Neural progenitor cell (in vitro differentiated cells): ENCODE measurements around the gene PTPRJ. TPM values are rescaled to one million over a fixed set of nuclear protein-coding genes. Genes with fewer than 3 reads are reported as not detected.

Source experiments
- DNase-seq: peaks from one replicate; pipeline ENCODE4 v3.0.0-alpha.2; 2016; ENCODE audit warnings: low spot score
- H2AFZ ChIP-seq: fragments of 200-600 bp; sonication (generic); replicated peaks from 2 replicates; pipeline ENCODE4 v1.6.1; 2016; ENCODE audit warnings: antibody characterized with exemption
- H3F3A ChIP-seq: fragments of 200-600 bp; sonication (generic); 2 replicates; pipeline ENCODE4 v1.6.1; 2016; ENCODE audit warnings: antibody characterized with exemption, low read depth
- H3K27ac ChIP-seq: fragments of 200-600 bp; sonication (generic); 2 replicates; pipeline ENCODE4 v1.5.1; 2016; ENCODE audit warnings: mild to moderate bottlenecking
- H3K27me3 ChIP-seq: fragments of 200-600 bp; sonication (generic); 2 replicates; pipeline ENCODE4 v1.6.1; 2016; ENCODE audit warnings: mild to moderate bottlenecking, moderate library complexity
- H3K36me3 ChIP-seq: fragments of 200-600 bp; sonication (generic); 2 replicates; pipeline ENCODE4 v1.5.1; 2016
- H3K4me1 ChIP-seq: fragments of 200-600 bp; sonication (generic); 2 replicates; pipeline ENCODE4 v1.6.1; 2016; ENCODE audit warnings: mixed run types
- H3K4me2 ChIP-seq: fragments of 200-600 bp; sonication (generic); 2 replicates; pipeline ENCODE4 v1.6.1; 2016
- H3K4me3 ChIP-seq: fragments of 200-600 bp; sonication (generic); 2 replicates; pipeline ENCODE4 v1.5.1; 2016
- H3K79me2 ChIP-seq: fragments of 200-600 bp; sonication (generic); 2 replicates; pipeline ENCODE4 v1.6.1; 2016; ENCODE audit warnings: low read depth
- H3K9ac ChIP-seq: fragments of 200-600 bp; sonication (generic); 2 replicates; pipeline ENCODE4 v1.6.1; 2016
- H3K9me3 ChIP-seq: fragments of 200-600 bp; sonication (generic); 2 replicates; pipeline ENCODE4 v1.5.1; 2016; ENCODE audit warnings: low read depth
- H4K20me1 ChIP-seq: fragments of 200-600 bp; sonication (generic); 2 replicates; pipeline ENCODE4 v1.6.1; 2016; ENCODE audit warnings: low read depth
- H3K27ac Mint-ChIP-seq: 3 replicates; pipeline ENCODE4 v1.8.0; 2021; ENCODE audit warnings: mixed read lengths
- H3K27me3 Mint-ChIP-seq: 2 replicates; pipeline ENCODE4 v1.8.0; 2022; ENCODE audit warnings: low read depth, mild to moderate bottlenecking, inconsistent platforms, moderate library complexity, mixed read lengths; ENCODE audit not compliant: insufficient read depth
- H3K36me3 Mint-ChIP-seq: 3 replicates; pipeline ENCODE4 v1.8.0; 2021; ENCODE audit warnings: mixed read lengths
- H3K4me1 Mint-ChIP-seq: 3 replicates; pipeline ENCODE4 v1.8.0; 2021; ENCODE audit warnings: mixed read lengths
- H3K4me3 Mint-ChIP-seq: 3 replicates; pipeline ENCODE4 v1.8.0; 2021; ENCODE audit warnings: mild to moderate bottlenecking, moderate library complexity, mixed read lengths
- H3K9me3 Mint-ChIP-seq: 3 replicates; pipeline ENCODE4 v1.8.0; 2020; ENCODE audit warnings: mixed read lengths
- EZH2 ChIP-seq: fragments of 200-600 bp; sonication (generic); IDR thresholded peaks from 2 replicates; pipeline ENCODE4 v1.6.1; 2017; ENCODE audit warnings: antibody characterized with exemption, mild to moderate bottlenecking, moderate library complexity
- EZH2phosphoT487 ChIP-seq: fragments of 200-600 bp; sonication (generic); IDR thresholded peaks from 2 replicates; pipeline ENCODE4 v1.6.1; 2017; ENCODE audit warnings: antibody characterized with exemption
- total RNA-seq: library from RNA; depleted of rRNA; stranded (reverse); fragments of >200 nt; gene quantifications from 2 replicates; pipeline ENCODE4 v1.2.3, GENCODE V29; 2015; ENCODE audit warnings: low replicate concordance
- TF ChIP-seq, protein P1 (sequence below): fragments of 200-600 bp; sonication (generic); IDR thresholded peaks from 2 replicates; pipeline ENCODE4 v1.5.1; 2017; ENCODE audit warnings: antibody characterized with exemption, mild to moderate bottlenecking

The PTPRJ gene
- total RNA-seq, 1 donor from 2014 or later = 28.0 TPM

DNA sequence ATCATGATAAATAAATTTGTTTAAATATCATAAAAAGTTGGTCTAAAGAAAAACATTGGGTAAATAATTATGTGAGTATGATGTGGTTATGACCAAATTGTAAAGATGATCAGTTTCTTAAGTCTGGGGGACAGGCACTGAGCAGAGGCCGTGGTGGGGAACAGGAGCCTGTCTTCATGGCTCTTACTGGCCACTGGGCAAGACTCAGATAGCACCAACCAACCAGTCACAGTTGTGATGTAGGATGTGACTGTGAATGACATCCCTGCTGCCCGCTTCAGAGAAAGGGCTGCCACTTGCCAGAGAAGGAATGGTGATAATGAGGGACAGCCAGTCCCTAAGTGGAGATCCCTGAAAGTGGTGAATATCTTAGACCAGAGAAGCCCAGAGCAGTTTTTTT is 7.0 kb downstream of the PTPRJ start:
- Histone ChIP-seq H4K20me1 (peaks cover 29% of the 10 kb centered on the region), H3K4me3 (no peak overlapping the region), H3K4me1 (peaks cover 9% of the 10 kb centered on the region), H3K27me3 (peaks cover 2% of the 10 kb centered on the region), H3K9ac (no peak overlapping the region), H3F3A (no peaks in the 10 kb centered on the region), H3K27ac (no peak overlapping the region), H3K9me3 (no peaks in the 10 kb centered on the region), H3K4me2 (no peak overlapping the region), H3K79me2 (peaks cover 87% of the 10 kb centered on the region), H3K36me3 (no peaks in the 10 kb centered on the region), H2AFZ (no peak overlapping the region)
- Mint-ChIP-seq H3K27me3 (peaks cover 3% of the 10 kb centered on the region), H3K4me3 (no peak overlapping the region), H3K27ac (no peak overlapping the region), H3K36me3 (no peaks in the 10 kb centered on the region), H3K9me3 (no peaks in the 10 kb centered on the region), H3K4me1 (peaks cover 47% of the 10 kb centered on the region)
- DNase-seq = no peak
- TF ChIP-seq EZH2phosphoT487 (no peak), EZH2 (no peak)
- TF ChIP-seq, protein P1, sequence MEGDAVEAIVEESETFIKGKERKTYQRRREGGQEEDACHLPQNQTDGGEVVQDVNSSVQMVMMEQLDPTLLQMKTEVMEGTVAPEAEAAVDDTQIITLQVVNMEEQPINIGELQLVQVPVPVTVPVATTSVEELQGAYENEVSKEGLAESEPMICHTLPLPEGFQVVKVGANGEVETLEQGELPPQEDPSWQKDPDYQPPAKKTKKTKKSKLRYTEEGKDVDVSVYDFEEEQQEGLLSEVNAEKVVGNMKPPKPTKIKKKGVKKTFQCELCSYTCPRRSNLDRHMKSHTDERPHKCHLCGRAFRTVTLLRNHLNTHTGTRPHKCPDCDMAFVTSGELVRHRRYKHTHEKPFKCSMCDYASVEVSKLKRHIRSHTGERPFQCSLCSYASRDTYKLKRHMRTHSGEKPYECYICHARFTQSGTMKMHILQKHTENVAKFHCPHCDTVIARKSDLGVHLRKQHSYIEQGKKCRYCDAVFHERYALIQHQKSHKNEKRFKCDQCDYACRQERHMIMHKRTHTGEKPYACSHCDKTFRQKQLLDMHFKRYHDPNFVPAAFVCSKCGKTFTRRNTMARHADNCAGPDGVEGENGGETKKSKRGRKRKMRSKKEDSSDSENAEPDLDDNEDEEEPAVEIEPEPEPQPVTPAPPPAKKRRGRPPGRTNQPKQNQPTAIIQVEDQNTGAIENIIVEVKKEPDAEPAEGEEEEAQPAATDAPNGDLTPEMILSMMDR = no peak

DNA sequence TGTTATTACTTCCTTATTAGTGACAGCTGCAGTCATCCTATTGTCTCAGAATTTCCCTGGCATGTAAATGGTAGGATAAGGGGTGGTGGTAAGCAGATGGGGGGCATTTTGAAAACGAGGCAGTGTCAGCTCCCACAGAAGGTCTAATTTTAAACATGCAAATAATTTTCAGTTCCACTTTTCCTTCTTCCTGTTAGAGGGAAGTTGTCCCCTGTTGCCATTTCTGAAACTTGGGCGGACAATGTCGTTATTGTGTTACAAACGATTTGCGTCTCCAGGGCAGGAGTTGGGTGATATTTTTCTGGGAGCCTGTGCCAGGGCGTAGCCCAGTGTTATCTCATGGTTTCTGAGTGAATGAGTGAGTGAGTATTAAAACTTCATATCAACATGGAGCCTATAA is 7.4 kb downstream of the PTPRJ start:
- Histone ChIP-seq H3K4me2 (no peak overlapping the region), H3K27ac (no peak overlapping the region), H2AFZ (no peak overlapping the region), H3F3A (no peaks in the 10 kb centered on the region), H3K79me2 (peaks cover 83% of the 10 kb centered on the region), H3K9ac (no peak overlapping the region), H4K20me1 (peaks cover 33% of the 10 kb centered on the region), H3K9me3 (no peaks in the 10 kb centered on the region), H3K4me3 (no peak overlapping the region), H3K4me1 (peaks cover 8% of the 10 kb centered on the region), H3K36me3 (no peaks in the 10 kb centered on the region), H3K27me3 (no peaks in the 10 kb centered on the region)
- peaks cover 3% of the 10 kb centered on the region for H3K27me3 Mint-ChIP-seq
- no peaks in the 10 kb centered on the region for H3K36me3 Mint-ChIP-seq
- DNase-seq = no peak
- no peak overlapping the region for H3K4me3 Mint-ChIP-seq
- no peak overlapping the region for H3K27ac Mint-ChIP-seq
- peaks cover 44% of the 10 kb centered on the region for H3K4me1 Mint-ChIP-seq
- no peaks in the 10 kb centered on the region for H3K9me3 Mint-ChIP-seq
- TF ChIP-seq EZH2phosphoT487 (no peak), EZH2 (no peak)
- TF ChIP-seq, protein P1 = no peak

DNA sequence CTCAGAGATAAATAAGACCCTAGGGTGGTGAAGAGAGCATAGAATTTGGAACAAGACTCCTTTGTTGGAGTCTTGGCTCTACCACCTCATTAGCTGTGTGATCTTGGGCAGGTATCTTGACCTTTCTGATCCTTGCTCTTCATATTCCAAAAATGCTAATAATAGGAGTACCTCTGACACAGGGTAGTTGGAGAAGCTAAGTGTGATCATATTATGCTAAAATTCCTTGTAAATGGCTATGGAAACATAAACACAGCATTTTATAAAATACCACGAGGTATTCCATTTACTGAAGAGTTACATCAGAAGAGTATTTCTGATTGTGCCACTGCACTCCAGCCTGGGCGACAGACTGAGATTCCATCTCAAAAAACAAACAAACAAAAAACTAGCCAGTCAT is 9.4 kb downstream of the PTPRJ start:
- no peak overlapping the region for H3K9ac ChIP-seq
- no peak overlapping the region for H3K27ac Mint-ChIP-seq
- no peaks in the 10 kb centered on the region for H3K36me3 Mint-ChIP-seq
- no peak overlapping the region for H3K4me2 ChIP-seq
- H3K4me3 ChIP-seq = no peak overlapping the region
- DNase-seq = no peak
- peaks cover 36% of the 10 kb centered on the region for H4K20me1 ChIP-seq
- no peaks in the 10 kb centered on the region for H3K36me3 ChIP-seq
- no peak overlapping the region for H3K27ac ChIP-seq
- H3K27me3 Mint-ChIP-seq = peaks cover 3% of the 10 kb centered on the region
- H3K9me3 Mint-ChIP-seq = no peaks in the 10 kb centered on the region
- H2AFZ ChIP-seq = no peak overlapping the region
- no peaks in the 10 kb centered on the region for H3K9me3 ChIP-seq
- H3K4me3 Mint-ChIP-seq = no peak overlapping the region
- H3K79me2 ChIP-seq = peaks cover 63% of the 10 kb centered on the region
- no peaks in the 10 kb centered on the region for H3K27me3 ChIP-seq
- H3K4me1 ChIP-seq = peaks cover 8% of the 10 kb centered on the region
- no peak for TF ChIP-seq EZH2
- TF ChIP-seq, protein P1 = no peak
- no peak for TF ChIP-seq EZH2phosphoT487
- no peaks in the 10 kb centered on the region for H3F3A ChIP-seq
- peaks cover 31% of the 10 kb centered on the region for H3K4me1 Mint-ChIP-seq
